ENCODE data around the gene CUZD1.

GRCh38 chr10:122847782-122848604 is 2.3 kb upstream of the CUZD1 start:
- TF ChIP-seq POLR2AphosphoS5 (IDR thresholded peaks at IDR 0.05; ENCODE audit: low read depth, low read length) (no peak), SPI1 (IDR thresholded peaks at IDR 0.05; ENCODE audit: low read depth, low read length) (no peak), POLR2A (IDR thresholded peaks at IDR 0.05; ENCODE audit: low read depth, low read length) (no peak), TAF1 (IDR thresholded peaks at IDR 0.05; ENCODE audit: low read depth, low read length) (no peak), POU2F2 (IDR thresholded peaks at IDR 0.05; ENCODE audit: low read depth, low read length) (no peak)

Data from GM12891 (cell line).